Naive thymus-derived CD4-positive, alpha-beta T cell (primary cell): Measurements from ENCODE around the gene CCDC187. TPM values are rescaled to one million over a fixed set of nuclear protein-coding genes. Genes with fewer than 3 reads are reported as not detected.

Experiments used
- ATAC-seq: fragments of 150-1000 bp; cut with Tn5 transposase; 2 replicates; pipeline ENCODE4 v1.10.0; 2021; ENCODE audit warnings: mild to moderate bottlenecking, moderate library complexity
- CTCF ChIA-PET: fragments of 350-600 bp; sonication (Branson Sonifier 250); formaldehyde crosslinking; loops from one replicate; lab custom pipeline; 2021; ENCODE audit warnings: antibody characterized with exemption; lab: Charles Lee
- POLR2A ChIA-PET: fragments of 350-600 bp; sonication (Branson Sonifier 250); formaldehyde crosslinking; loops from one replicate; lab custom pipeline; 2021; ENCODE audit warnings: antibody characterized with exemption, inconsistent platforms; lab: Charles Lee
- DNase-seq, 9 donors: peaks; one replicate each; pipeline versions ENCODE4 v3.0.0 to v3.0.0-alpha.2; 2020 to 2022; ENCODE audit warnings: mixed read lengths in 1 of 9
- H3K27ac ChIP-seq: one replicate; pipeline ENCODE4 v1.7.0; 2013; ENCODE audit warnings: mild to moderate bottlenecking, low read depth, low read length, moderate library complexity
- H3K27me3 ChIP-seq, 2 donors: one replicate each; pipeline ENCODE4 v1.7.0; 2013; ENCODE audit warnings: low read length in 2 of 2, mild to moderate bottlenecking in 2 of 2, moderate library complexity in 2 of 2; ENCODE audit not compliant: control insufficient read depth in 2 of 2, insufficient read depth in 2 of 2
- H3K36me3 ChIP-seq, 3 experiments: 1 replicate in 2 of 3; 2 replicates in 1 of 3; pipeline ENCODE4 v1.7.0; 2013; ENCODE audit warnings: low read length in 3 of 3, mild to moderate bottlenecking in 3 of 3, moderate library complexity in 1 of 3; ENCODE audit not compliant: insufficient read depth in 3 of 3, control insufficient read depth in 2 of 3
- H3K4me1 ChIP-seq, 2 donors: one replicate each; pipeline ENCODE4 v1.7.0; 2013; ENCODE audit warnings: low read length in 2 of 2, mild to moderate bottlenecking in 2 of 2, moderate library complexity in 1 of 2; ENCODE audit not compliant: control insufficient read depth in 2 of 2, insufficient read depth in 2 of 2
- H3K4me3 ChIP-seq: 2 replicates; pipeline ENCODE4 v1.7.0; 2013; ENCODE audit warnings: mild to moderate bottlenecking, low read length
- H3K9me3 ChIP-seq, 3 experiments: 1 replicate in 2 of 3; 2 replicates in 1 of 3; pipeline ENCODE4 v1.7.0; 2013; ENCODE audit warnings: low read length in 3 of 3; ENCODE audit not compliant: control insufficient read depth in 2 of 3
- H3K27ac Mint-ChIP-seq, 9 donors: one replicate each; pipeline ENCODE4 v1.8.0; 2020 to 2022; ENCODE audit warnings: mixed read lengths in 9 of 9, mild to moderate bottlenecking in 8 of 9, moderate library complexity in 5 of 9, inconsistent platforms in 2 of 9
- H3K27me3 Mint-ChIP-seq, 5 donors: one replicate each; pipeline ENCODE4 v1.8.0; 2021 to 2022; ENCODE audit warnings: mixed read lengths in 5 of 5, mild to moderate bottlenecking in 1 of 5
- H3K36me3 Mint-ChIP-seq, 5 donors: one replicate each; pipeline ENCODE4 v1.8.0; 2020 to 2022; ENCODE audit warnings: mixed read lengths in 5 of 5, mild to moderate bottlenecking in 3 of 5, inconsistent platforms in 1 of 5
- H3K4me1 Mint-ChIP-seq, 7 donors: one replicate each; pipeline ENCODE4 v1.8.0; 2020 to 2022; ENCODE audit warnings: mixed read lengths in 7 of 7, mild to moderate bottlenecking in 3 of 7, inconsistent platforms in 1 of 7
- H3K4me3 Mint-ChIP-seq, 10 donors: one replicate each; pipeline ENCODE4 v1.8.0; 2020 to 2022; ENCODE audit warnings: mild to moderate bottlenecking in 10 of 10, mixed read lengths in 10 of 10, moderate library complexity in 6 of 10, inconsistent platforms in 2 of 10
- H3K9me3 Mint-ChIP-seq, 11 donors: one replicate each; pipeline ENCODE4 v1.8.0; 2020 to 2022; ENCODE audit warnings: mixed read lengths in 11 of 11, mild to moderate bottlenecking in 4 of 11, inconsistent platforms in 1 of 11, moderate library complexity in 1 of 11
- intact Hi-C, 2 donors: fragments of 100-400 bp; cut with micrococcal nuclease; formaldehyde crosslinking; loops; one replicate each; pipeline ENCODE4 v1.15.1; 2023
- polyA plus RNA-seq, 2 donors: library from polyadenylated mRNA; unstranded; fragments of 300-500 nt; fragmentation: Illumina TruSeq; gene quantifications; one replicate each; pipeline ENCODE4 v1.2.3, GENCODE V29; 2021
- total RNA-seq, 6 experiments: library from RNA in 5 of 6; stranded (reverse) in 5 of 6; gene quantifications; 1 replicate in 5 of 6; 2 replicates in 1 of 6; pipeline ENCODE4 v1.2.3 and lab custom pipeline; 2021 to 2026

Gene CCDC187
- total and polyA plus RNA-seq, 7 experiments from 2014 or later: 0.10 TPM; not detected in 6

GRCh38 chr9:136297766-136298735 lies 5.8 kb downstream of the CCDC187 start:
- ChIA-PET POLR2A (no interaction called here), CTCF (no interaction called here)
- Histone ChIP-seq H3K4me1 (no peaks in the 10 kb centered on the region), H3K27ac (no peak overlapping the region), H3K9me3 (no peaks in the 10 kb centered on the region), H3K36me3 (no peaks in the 10 kb centered on the region), H3K4me3 (no peak overlapping the region), H3K27me3 (no peaks in the 10 kb centered on the region)
- Mint-ChIP-seq H3K27ac (no peak overlapping the region), H3K9me3 (no peaks in the 10 kb centered on the region), H3K4me1 (no peaks in the 10 kb centered on the region), H3K27me3 (peaks cover 0 to 3% (median 0%) of the 10 kb centered on the region in 5 donors), H3K36me3 (no peaks in the 10 kb centered on the region), H3K4me3 (no peak overlapping the region)
- no peak for ATAC-seq
- intact Hi-C loops: no loop called here
- no peak for DNase-seq

DNA sequence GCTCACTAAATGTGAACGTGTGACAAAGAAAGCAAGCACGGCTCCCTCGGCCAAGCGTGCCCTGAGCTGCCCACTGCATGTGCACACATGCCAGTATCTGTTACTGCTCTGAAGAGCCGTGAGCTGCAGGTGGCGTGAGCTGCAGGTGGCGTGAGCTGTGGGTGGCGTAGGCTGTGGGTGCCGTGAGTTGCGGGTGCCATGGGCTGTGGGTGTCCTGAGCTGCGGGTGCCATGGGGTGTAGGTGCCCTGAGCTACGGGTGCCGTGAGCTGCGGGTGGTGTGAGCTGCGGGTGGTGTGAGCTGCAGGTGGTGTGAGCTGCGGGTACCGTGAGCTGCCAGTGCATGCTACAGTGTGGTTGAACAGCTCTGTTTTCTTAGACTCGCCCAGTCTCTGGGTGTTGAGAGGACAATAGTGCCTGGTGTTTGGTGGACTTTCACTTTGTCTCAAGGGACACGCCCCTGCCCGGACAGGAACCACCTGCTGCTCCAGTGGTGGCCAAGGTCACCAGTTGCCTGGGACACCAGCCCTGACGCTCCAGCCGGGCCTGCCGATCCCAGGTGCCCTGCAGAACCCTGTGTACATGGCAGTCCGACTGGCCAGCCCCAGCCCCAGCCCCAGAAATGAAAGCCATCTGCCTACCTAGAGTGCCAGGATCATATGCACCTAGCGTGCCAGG lies 6.7 kb downstream of the CCDC187 start:
- Mint-ChIP-seq H3K27ac (no peak overlapping the region), H3K36me3 (no peaks in the 10 kb centered on the region), H3K27me3 (peaks cover 0 to 3% (median 0%) of the 10 kb centered on the region in 5 donors), H3K4me3 (no peak overlapping the region), H3K4me1 (no peaks in the 10 kb centered on the region), H3K9me3 (no peaks in the 10 kb centered on the region)
- H3K4me1 ChIP-seq: no peaks in the 10 kb centered on the region
- intact Hi-C loops: no loop called here
- H3K27me3 ChIP-seq: no peaks in the 10 kb centered on the region
- ChIA-PET POLR2A (no interaction called here), CTCF (no interaction called here)
- ATAC-seq (no peak), DNase-seq (no peak)
- no peak overlapping the region for H3K27ac ChIP-seq
- no peaks in the 10 kb centered on the region for H3K36me3 ChIP-seq
- H3K9me3 ChIP-seq: no peaks in the 10 kb centered on the region
- H3K4me3 ChIP-seq: no peak overlapping the region

DNA sequence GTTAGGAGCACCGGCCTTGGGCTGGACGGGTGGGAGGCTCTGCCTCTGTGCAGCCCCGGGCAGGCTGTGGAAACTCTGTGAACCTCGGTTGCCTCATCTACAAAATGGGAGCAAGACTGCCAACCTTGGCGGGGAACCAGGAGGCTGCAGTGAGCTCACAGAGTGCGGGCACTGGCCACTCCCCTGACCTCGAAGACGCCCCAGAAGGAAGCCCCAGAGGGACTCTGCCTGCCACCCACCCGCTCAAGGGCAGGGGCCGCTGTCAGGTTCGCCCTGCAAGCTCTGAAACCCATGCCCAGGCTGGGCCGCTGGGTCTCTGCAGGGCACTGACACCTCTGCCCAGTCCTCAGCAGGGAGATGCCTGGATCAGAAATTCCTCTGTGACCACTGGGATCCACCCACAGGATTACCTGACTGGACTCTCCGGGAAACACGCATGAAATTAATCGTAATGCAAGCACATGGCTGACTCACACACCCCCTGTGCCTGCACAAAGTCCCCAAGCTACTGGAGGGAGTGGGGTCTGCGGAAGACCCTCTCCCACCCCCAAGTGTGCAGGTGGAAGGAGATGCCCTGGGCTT lies 7.4 kb downstream of the CCDC187 start:
- Histone ChIP-seq H3K36me3 (no peaks in the 10 kb centered on the region), H3K4me3 (no peak overlapping the region), H3K4me1 (no peaks in the 10 kb centered on the region), H3K9me3 (no peaks in the 10 kb centered on the region), H3K27ac (no peak overlapping the region), H3K27me3 (no peaks in the 10 kb centered on the region)
- DNase-seq: no peak
- ChIA-PET CTCF (no interaction called here), POLR2A (no interaction called here)
- Mint-ChIP-seq H3K27me3 (peaks cover 0 to 3% (median 0%) of the 10 kb centered on the region in 5 donors), H3K9me3 (no peaks in the 10 kb centered on the region), H3K4me1 (no peaks in the 10 kb centered on the region), H3K27ac (no peak overlapping the region), H3K4me3 (no peak overlapping the region), H3K36me3 (no peaks in the 10 kb centered on the region)
- intact Hi-C loops: no loop called here
- no peak for ATAC-seq

- H3K27me3 Mint-ChIP-seq: peaks cover 0 to 3% (median 0%) of the 10 kb centered on the region in 5 donors
- Histone ChIP-seq H3K4me3 (no peak overlapping the region), H3K36me3 (no peaks in the 10 kb centered on the region), H3K9me3 (no peaks in the 10 kb centered on the region), H3K27ac (no peak overlapping the region), H3K27me3 (no peaks in the 10 kb centered on the region), H3K4me1 (no peaks in the 10 kb centered on the region)
- ChIA-PET POLR2A (no interaction called here), CTCF (no interaction called here)
- intact Hi-C loops: no loop called here
- no peaks in the 10 kb centered on the region for H3K9me3 Mint-ChIP-seq
- H3K4me3 Mint-ChIP-seq: no peak overlapping the region
- no peaks in the 10 kb centered on the region for H3K36me3 Mint-ChIP-seq
- DNase-seq (no peak), ATAC-seq (no peak)
- peak overlapping the region in 1 of 9 donors; percentile 59 for H3K27ac Mint-ChIP-seq
- no peaks in the 10 kb centered on the region for H3K4me1 Mint-ChIP-seq
These were observed 8.1 kb downstream of the CCDC187 start for GRCh38 chr9:136295542-136296433.

DNA sequence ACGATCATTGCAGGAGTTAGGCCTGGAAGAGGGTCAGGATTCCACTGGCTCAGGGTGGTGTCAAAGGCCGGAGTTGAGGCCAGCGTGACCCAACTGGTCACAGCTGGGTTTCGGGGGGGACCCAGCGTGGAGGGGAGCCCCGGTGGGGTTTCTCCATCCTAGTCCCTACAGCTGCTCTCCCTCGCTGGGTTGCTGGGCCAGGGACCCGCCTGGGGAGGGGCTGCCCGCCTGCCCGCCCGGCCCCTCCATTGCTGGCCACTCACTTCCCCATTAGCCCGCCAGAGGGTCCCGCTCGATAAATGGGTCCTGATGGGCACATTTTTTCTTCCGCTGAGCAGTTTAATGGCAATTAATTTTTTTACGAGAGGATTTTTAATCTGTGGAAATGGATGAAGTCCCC lies 8.8 kb downstream of the CCDC187 start:
- no peak for ATAC-seq
- DNase-seq: no peak
- Histone ChIP-seq H3K36me3 (no peaks in the 10 kb centered on the region), H3K27me3 (no peaks in the 10 kb centered on the region), H3K4me1 (no peaks in the 10 kb centered on the region), H3K9me3 (no peaks in the 10 kb centered on the region), H3K27ac (no peak overlapping the region), H3K4me3 (no peak overlapping the region)
- intact Hi-C loops: no loop called here
- Mint-ChIP-seq H3K4me1 (no peaks in the 10 kb centered on the region), H3K36me3 (no peaks in the 10 kb centered on the region), H3K9me3 (no peaks in the 10 kb centered on the region), H3K27ac (no peak overlapping the region), H3K4me3 (no peak overlapping the region), H3K27me3 (peaks cover 0 to 3% (median 0%) of the 10 kb centered on the region in 5 donors)
- ChIA-PET POLR2A (no interaction called here), CTCF (no interaction called here)

GRCh38 chr9:136294437-136294836 lies 9.5 kb downstream of the CCDC187 start:
- Mint-ChIP-seq H3K27ac (no peak overlapping the region), H3K9me3 (no peaks in the 10 kb centered on the region), H3K27me3 (peaks cover 0 to 3% (median 0%) of the 10 kb centered on the region in 5 donors), H3K36me3 (no peaks in the 10 kb centered on the region), H3K4me1 (no peaks in the 10 kb centered on the region), H3K4me3 (no peak overlapping the region)
- Histone ChIP-seq H3K36me3 (no peaks in the 10 kb centered on the region), H3K4me3 (no peak overlapping the region), H3K27me3 (no peaks in the 10 kb centered on the region), H3K27ac (no peak overlapping the region), H3K9me3 (no peaks in the 10 kb centered on the region), H3K4me1 (no peaks in the 10 kb centered on the region)
- ChIA-PET CTCF (no interaction called here), POLR2A (no interaction called here)
- intact Hi-C loops: no loop called here
- ATAC-seq (no peak), DNase-seq (no peak)
